Karpas-422 (cell line): ENCODE measurements around the gene DLL3. TPM values are rescaled to one million over a fixed set of nuclear protein-coding genes. Genes with fewer than 3 reads are reported as not detected.

Source experiments
- DNase-seq: peaks from one replicate; pipeline ENCODE4 v3.0.0-alpha.2; 2015
- H2AFZ ChIP-seq: fragments of 200-600 bp; sonication (generic); 2 replicates; pipeline ENCODE4 v1.6.1; 2014; ENCODE audit warnings: antibody characterized with exemption, low read length, mixed read lengths
- H3K27ac ChIP-seq: fragments of 200-600 bp; sonication (generic); 2 replicates; pipeline ENCODE4 v1.5.1; 2014; ENCODE audit warnings: mild to moderate bottlenecking, low read length, moderate library complexity
- H3K27me3 ChIP-seq: fragments of 200-600 bp; sonication (generic); 2 replicates; pipeline ENCODE4 v1.6.1; 2014; ENCODE audit warnings: low read length, mixed read lengths
- H3K36me3 ChIP-seq: fragments of 200-600 bp; sonication (generic); 2 replicates; pipeline ENCODE4 v1.6.1; 2014; ENCODE audit warnings: low read length, mixed read lengths; ENCODE audit not compliant: insufficient read depth
- H3K4me1 ChIP-seq: fragments of 200-600 bp; sonication (generic); 2 replicates; pipeline ENCODE4 v1.6.1; 2014; ENCODE audit warnings: mild to moderate bottlenecking, low read length, mixed read lengths
- H3K4me2 ChIP-seq: fragments of 200-600 bp; sonication (generic); 2 replicates; pipeline ENCODE4 v1.6.1; 2014; ENCODE audit warnings: low read length, low read depth, mild to moderate bottlenecking; ENCODE audit not compliant: poor library complexity, severe bottlenecking
- H3K4me3 ChIP-seq: fragments of 200-600 bp; sonication (generic); 2 replicates; pipeline ENCODE4 v1.5.1; 2014; ENCODE audit warnings: mild to moderate bottlenecking, antibody characterized with exemption, low read length, mixed read lengths
- H3K79me2 ChIP-seq: fragments of 200-600 bp; sonication (generic); 2 replicates; pipeline ENCODE4 v1.6.1; 2014; ENCODE audit warnings: mild to moderate bottlenecking, low read length, mixed read lengths
- H3K9ac ChIP-seq: fragments of 200-600 bp; sonication (generic); 2 replicates; pipeline ENCODE4 v1.6.0; 2014; ENCODE audit warnings: low read length
- H3K9me2 ChIP-seq: fragments of 200-600 bp; sonication (generic), shearing (Covaris generic); replicated peaks from 2 replicates; pipeline ENCODE4 v1.6.0; 2014; ENCODE audit warnings: mild to moderate bottlenecking, low read length, moderate library complexity; ENCODE audit not compliant: insufficient read depth
- H3K9me3 ChIP-seq: fragments of 300-700, 200-600 bp; sonication (generic); 2 replicates; pipeline ENCODE4 v1.6.1; 2014; ENCODE audit warnings: low read length, mixed read lengths
- H4K20me1 ChIP-seq: fragments of 200-600 bp; sonication (generic); 2 replicates; pipeline ENCODE4 v1.6.1; 2014; ENCODE audit warnings: mild to moderate bottlenecking, antibody characterized with exemption, low read length, low read depth; ENCODE audit not compliant: insufficient read depth
- total RNA-seq: library from RNA; depleted of rRNA; stranded (reverse); fragments of >200 nt; shearing (Covaris generic); gene quantifications from 2 replicates; pipeline ENCODE4 v1.2.3, GENCODE V29; 2014; ENCODE audit warnings: low replicate concordance

The DLL3 gene
- total RNA-seq, 1 experiment from 2014 or later, result 2.6 TPM

GRCh38 chr19:39494661-39495060 lies 4.1 kb upstream of the DLL3 start:
- Histone ChIP-seq H3K4me1 (peaks cover 21% of the 10 kb centered on the region), H3K9ac (no peak overlapping the region), H3K4me3 (no peak overlapping the region), H3K4me2 (no peak overlapping the region), H2AFZ (no peak overlapping the region), H4K20me1 (no peaks in the 10 kb centered on the region), H3K9me3 (no peaks in the 10 kb centered on the region), H3K27me3 (no peaks in the 10 kb centered on the region), H3K27ac (no peak overlapping the region), H3K9me2 (no peaks in the 10 kb centered on the region), H3K36me3 (no peaks in the 10 kb centered on the region), H3K79me2 (no peaks in the 10 kb centered on the region)
- no peak for DNase-seq

DNA sequence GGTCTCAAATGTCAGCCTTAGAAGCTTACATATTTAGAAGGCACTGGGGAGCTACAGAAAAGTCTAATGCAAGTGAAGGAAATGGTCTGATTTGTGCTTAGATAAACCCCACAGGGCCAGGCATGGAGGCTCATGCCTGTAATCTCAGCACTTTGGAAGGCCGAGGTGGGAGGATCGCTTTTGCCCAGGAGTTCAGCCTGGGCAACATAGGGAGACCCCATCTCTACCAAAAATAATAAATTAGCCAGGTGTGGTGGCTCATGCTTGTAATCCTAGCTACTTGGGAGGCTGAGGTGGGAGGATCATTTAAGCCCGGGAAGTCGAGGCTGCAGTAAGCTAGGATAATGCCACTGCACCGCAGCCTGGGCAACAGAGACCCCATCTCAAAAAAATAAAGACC lies 2.7 kb upstream of the DLL3 start:
- Histone ChIP-seq H3K4me2 (no peak overlapping the region), H3K4me3 (no peak overlapping the region), H3K79me2 (no peaks in the 10 kb centered on the region), H3K9me2 (no peaks in the 10 kb centered on the region), H3K9me3 (no peaks in the 10 kb centered on the region), H4K20me1 (no peaks in the 10 kb centered on the region), H3K9ac (no peak overlapping the region), H2AFZ (no peak overlapping the region), H3K36me3 (no peaks in the 10 kb centered on the region), H3K27me3 (no peaks in the 10 kb centered on the region), H3K4me1 (peaks cover 21% of the 10 kb centered on the region), H3K27ac (no peak overlapping the region)
- DNase-seq, result no peak

DNA sequence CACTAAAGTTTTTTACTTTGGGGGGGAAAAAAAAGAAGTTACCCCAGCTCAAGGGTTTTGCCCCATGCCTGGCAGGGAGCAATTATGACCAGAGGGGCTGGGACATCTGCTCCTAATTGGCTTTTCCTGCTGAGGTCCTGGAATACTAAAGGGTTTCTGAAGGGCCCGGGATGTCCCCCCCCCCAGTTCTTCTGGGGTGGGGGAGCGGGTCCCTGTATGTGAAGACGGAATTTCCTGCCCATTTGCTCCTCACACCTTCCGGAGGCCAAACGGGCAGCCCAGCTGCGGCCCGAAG lies 1.1 kb upstream of the DLL3 start:
- H4K20me1 ChIP-seq, result no peaks in the 10 kb centered on the region
- H3K4me3 ChIP-seq, result peak overlapping the region; percentile 26; the same call in 1 of the 2 replicates
- no peaks in the 10 kb centered on the region for H3K36me3 ChIP-seq
- DNase-seq, result no peak
- no peak overlapping the region for H2AFZ ChIP-seq
- no peak overlapping the region for H3K9ac ChIP-seq
- H3K4me1 ChIP-seq, result peaks cover 21% of the 10 kb centered on the region
- H3K27ac ChIP-seq, result no peak overlapping the region
- H3K9me3 ChIP-seq, result no peaks in the 10 kb centered on the region
- peak overlapping the region; percentile 55 for H3K4me2 ChIP-seq
- H3K27me3 ChIP-seq, result no peaks in the 10 kb centered on the region
- no peaks in the 10 kb centered on the region for H3K79me2 ChIP-seq
- no peaks in the 10 kb centered on the region for H3K9me2 ChIP-seq

- DNase-seq, result peak; percentile 69
- Histone ChIP-seq H3K4me3 (peak overlapping the region; percentile 27; the same call in 1 of the 2 replicates), H3K36me3 (no peaks in the 10 kb centered on the region)
These were observed 550 bp upstream of the DLL3 start for GRCh38 chr19:39497996-39498797.

GRCh38 chr19:39499932-39500331 lies 1.2 kb downstream of the DLL3 start:
- no peaks in the 10 kb centered on the region for H3K79me2 ChIP-seq
- H3K27ac ChIP-seq, result no peak overlapping the region
- H3K4me1 ChIP-seq, result peaks cover 25% of the 10 kb centered on the region
- no peak for DNase-seq
- no peak overlapping the region for H3K4me3 ChIP-seq
- no peak overlapping the region for H2AFZ ChIP-seq
- H4K20me1 ChIP-seq, result no peaks in the 10 kb centered on the region
- H3K4me2 ChIP-seq, result peak overlapping the region; percentile 55
- no peaks in the 10 kb centered on the region for H3K9me2 ChIP-seq
- H3K27me3 ChIP-seq, result no peaks in the 10 kb centered on the region
- H3K9me3 ChIP-seq, result no peaks in the 10 kb centered on the region
- H3K9ac ChIP-seq, result no peak overlapping the region
- H3K36me3 ChIP-seq, result no peaks in the 10 kb centered on the region

More at GRCh38 chr19:39497996-39498797, 550 bp upstream of the DLL3 start:
- peak overlapping the region; percentile 33; the same call in 1 of the 2 replicates for H3K9ac ChIP-seq
- H3K9me3 ChIP-seq, result no peaks in the 10 kb centered on the region
- peaks cover 21% of the 10 kb centered on the region for H3K4me1 ChIP-seq
- H3K27ac ChIP-seq, result no peak overlapping the region
- H2AFZ ChIP-seq, result no peak overlapping the region
- H3K9me2 ChIP-seq, result no peaks in the 10 kb centered on the region
- H3K27me3 ChIP-seq, result no peaks in the 10 kb centered on the region
- no peaks in the 10 kb centered on the region for H4K20me1 ChIP-seq
- H3K79me2 ChIP-seq, result no peaks in the 10 kb centered on the region
- H3K4me2 ChIP-seq, result peak overlapping the region; percentile 55

DNA sequence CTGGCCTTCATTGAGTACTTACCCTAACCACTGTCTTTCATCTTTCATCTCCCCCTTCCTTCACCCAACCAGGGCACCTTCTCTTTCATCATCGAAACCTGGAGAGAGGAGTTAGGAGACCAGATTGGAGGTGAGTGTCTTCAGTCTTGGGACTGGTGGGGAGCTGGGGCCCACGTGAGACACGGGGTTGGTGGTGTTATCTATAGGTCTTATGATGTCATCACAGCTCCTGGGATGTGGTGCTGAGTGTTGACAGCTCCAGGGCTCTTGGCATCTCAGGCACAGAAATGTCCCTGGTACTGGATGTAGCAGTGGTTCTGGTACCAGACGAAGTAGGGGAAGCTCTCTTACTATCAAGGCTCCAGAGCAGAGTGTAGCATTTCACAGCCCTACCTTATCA lies 1.8 kb downstream of the DLL3 start:
- Histone ChIP-seq H3K27me3 (no peaks in the 10 kb centered on the region), H3K36me3 (no peaks in the 10 kb centered on the region), H3K9me2 (no peaks in the 10 kb centered on the region), H3K4me1 (peaks cover 25% of the 10 kb centered on the region), H4K20me1 (no peaks in the 10 kb centered on the region), H3K9ac (no peak overlapping the region), H3K27ac (no peak overlapping the region), H2AFZ (no peak overlapping the region), H3K4me3 (no peak overlapping the region), H3K4me2 (no peak overlapping the region), H3K79me2 (no peaks in the 10 kb centered on the region), H3K9me3 (no peaks in the 10 kb centered on the region)
- no peak for DNase-seq

GRCh38 chr19:39501340-39501739 lies 2.6 kb downstream of the DLL3 start:
- H4K20me1 ChIP-seq, result no peaks in the 10 kb centered on the region
- no peak overlapping the region for H3K27ac ChIP-seq
- H3K27me3 ChIP-seq, result no peaks in the 10 kb centered on the region
- no peak overlapping the region for H3K4me3 ChIP-seq
- H3K9me3 ChIP-seq, result no peaks in the 10 kb centered on the region
- no peak overlapping the region for H3K9ac ChIP-seq
- peaks cover 25% of the 10 kb centered on the region for H3K4me1 ChIP-seq
- no peaks in the 10 kb centered on the region for H3K9me2 ChIP-seq
- H3K36me3 ChIP-seq, result no peaks in the 10 kb centered on the region
- H3K79me2 ChIP-seq, result no peaks in the 10 kb centered on the region
- H2AFZ ChIP-seq, result no peak overlapping the region
- no peak for DNase-seq
- no peak overlapping the region for H3K4me2 ChIP-seq

DNA sequence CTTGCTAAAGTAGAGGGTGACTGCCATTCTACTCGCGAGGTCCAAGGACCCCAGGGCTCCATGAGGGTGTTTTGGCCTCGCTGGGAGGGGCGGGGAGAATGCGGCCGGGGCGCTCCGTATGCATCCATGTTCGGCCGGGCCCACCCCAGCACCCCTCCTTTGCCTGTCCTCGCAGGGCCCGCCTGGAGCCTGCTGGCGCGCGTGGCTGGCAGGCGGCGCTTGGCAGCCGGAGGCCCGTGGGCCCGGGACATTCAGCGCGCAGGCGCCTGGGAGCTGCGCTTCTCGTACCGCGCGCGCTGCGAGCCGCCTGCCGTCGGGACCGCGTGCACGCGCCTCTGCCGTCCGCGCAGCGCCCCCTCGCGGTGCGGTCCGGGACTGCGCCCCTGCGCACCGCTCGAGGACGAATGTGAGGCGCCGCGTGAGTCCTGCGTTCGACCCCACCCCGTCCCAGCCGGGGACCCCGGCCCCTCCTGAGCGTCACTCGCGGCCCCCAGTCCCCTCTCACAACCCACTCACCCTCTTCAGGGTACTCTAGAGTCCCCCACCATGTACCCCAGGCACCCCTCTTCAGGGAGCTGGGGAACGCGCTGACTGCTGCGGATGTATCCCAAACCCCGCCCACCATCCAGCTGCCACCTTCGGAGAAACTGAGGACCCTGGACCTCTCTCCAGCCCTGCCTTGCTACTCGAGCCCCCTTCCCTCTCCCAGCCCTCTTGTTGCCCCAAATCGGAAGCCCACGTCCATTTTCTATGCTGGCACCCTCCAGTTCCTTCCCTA lies 4.1 kb downstream of the DLL3 start:
- H3K36me3 ChIP-seq, result no peaks in the 10 kb centered on the region
- H3K27ac ChIP-seq, result no peak overlapping the region
- no peaks in the 10 kb centered on the region for H4K20me1 ChIP-seq
- no peak overlapping the region for H3K4me3 ChIP-seq
- no peaks in the 10 kb centered on the region for H3K79me2 ChIP-seq
- H3K27me3 ChIP-seq, result no peaks in the 10 kb centered on the region
- H2AFZ ChIP-seq, result 0 out of 2 replicates have a peak overlapping the region, but pooled peaks have one; percentile 81
- no peak overlapping the region for H3K9ac ChIP-seq
- H3K9me3 ChIP-seq, result no peaks in the 10 kb centered on the region
- peaks cover 32% of the 10 kb centered on the region for H3K4me1 ChIP-seq
- H3K4me2 ChIP-seq, result no peak overlapping the region
- peak; percentile 90 for DNase-seq
- no peaks in the 10 kb centered on the region for H3K9me2 ChIP-seq
